ENCODE data around the gene LGI4.
"Not testable (repeated sequence)": the region's sequence is repeated elsewhere in the genome, so short reads cannot be mapped to it uniquely, and the experiment has no call there.

LGI4 gene

GRCh38 chr19:35162471-35163326, 27.8 kb upstream of the LGI4 start:
- no peak for DNase-seq (ENCODE audit: extremely low spot score, insufficient read length, low read depth)
- no peak for FAIRE-seq

GRCh38 chr19:35161434-35161743, 26.5 kb upstream of the LGI4 start:
- no peak for FAIRE-seq
- no peak for DNase-seq (ENCODE audit: extremely low spot score, insufficient read length, low read depth)

- no peak for DNase-seq (ENCODE audit: extremely low spot score, insufficient read length, low read depth)
- no peak for FAIRE-seq
Observed at GRCh38 chr19:35160629-35161433, 26.0 kb upstream of the LGI4 start.

GRCh38 chr19:35159606-35160005, 24.7 kb upstream of the LGI4 start:
- FAIRE-seq (no peak), DNase-seq (ENCODE audit: extremely low spot score, insufficient read length, low read depth) (no peak)

- DNase-seq (ENCODE audit: extremely low spot score, insufficient read length, low read depth) = no peak
- no peak for FAIRE-seq
Observed at GRCh38 chr19:35157431-35157830, 22.6 kb upstream of the LGI4 start.

- DNase-seq (ENCODE audit: extremely low spot score, insufficient read length, low read depth) = no peak
- FAIRE-seq = no peak
Observed at GRCh38 chr19:35156673-35157014, 21.8 kb upstream of the LGI4 start.

- FAIRE-seq = no peak
- DNase-seq (ENCODE audit: extremely low spot score, insufficient read length, low read depth) = no peak
Observed at GRCh38 chr19:35155981-35156672, 21.3 kb upstream of the LGI4 start.

GRCh38 chr19:35155441-35155840, 20.6 kb upstream of the LGI4 start:
- DNase-seq (ENCODE audit: extremely low spot score, insufficient read length, low read depth) (no peak), FAIRE-seq (peak; percentile 61)

- DNase-seq (ENCODE audit: extremely low spot score, insufficient read length, low read depth) (peak; percentile 60), FAIRE-seq (peak; percentile 62)
Observed at GRCh38 chr19:35154525-35155406, 19.9 kb upstream of the LGI4 start, which contains the start of gene FXYD5. FXYD5 (plus strand) TSS chr19:35154735; CDS start chr19:35155551, 816 bp downstream.

- DNase-seq (ENCODE audit: extremely low spot score, insufficient read length, low read depth) (peak; percentile 66), FAIRE-seq (peak; percentile 77)
Observed at GRCh38 chr19:35153701-35154524, 19.1 kb upstream of the LGI4 start.

- not testable (repeated sequence) for DNase-seq (ENCODE audit: extremely low spot score, insufficient read length, low read depth); FAIRE-seq
Observed at GRCh38 chr19:35153129-35153522, 18.3 kb upstream of the LGI4 start.

GRCh38 chr19:35151273-35152065, 16.6 kb upstream of the LGI4 start:
- FAIRE-seq (no peak), DNase-seq (ENCODE audit: extremely low spot score, insufficient read length, low read depth) (no peak)

- FAIRE-seq = no peak
- DNase-seq (ENCODE audit: extremely low spot score, insufficient read length, low read depth) = no peak
Observed at GRCh38 chr19:35150445-35150844, 15.6 kb upstream of the LGI4 start.

- FAIRE-seq = no peak
- no peak for DNase-seq (ENCODE audit: extremely low spot score, insufficient read length, low read depth)
Observed at GRCh38 chr19:35149463-35149862, 14.6 kb upstream of the LGI4 start.

GRCh38 chr19:35146746-35147459, 12.0 kb upstream of the LGI4 start:
- DNase-seq (ENCODE audit: extremely low spot score, insufficient read length, low read depth) (no peak), FAIRE-seq (no peak)

GRCh38 chr19:35144600-35145436, 10.0 kb upstream of the LGI4 start:
- no peak for FAIRE-seq
- no peak for DNase-seq (ENCODE audit: extremely low spot score, insufficient read length, low read depth)

GRCh38 chr19:35144259-35144599, 9.4 kb upstream of the LGI4 start:
- DNase-seq (ENCODE audit: extremely low spot score, insufficient read length, low read depth) = no peak
- no peak for FAIRE-seq

All from GM18507 (cell line).